Adipocyte (in vitro differentiated cells): ENCODE results near the gene RNU4-1.

Experiments used
- DNase-seq: peaks from one replicate; pipeline ENCODE4 v3.0.0-alpha.2; 2015; ENCODE audit warnings: low read depth
- H3K27me3 ChIP-seq: replicated peaks from 2 replicates; pipeline ENCODE4 v1.7.0; 2013; ENCODE audit warnings: mild to moderate bottlenecking, low read length, moderate library complexity; ENCODE audit not compliant: control insufficient read depth, insufficient read depth
- H3K36me3 ChIP-seq: 2 replicates; pipeline ENCODE4 v1.7.0; 2013; ENCODE audit warnings: low read length, mild to moderate bottlenecking, moderate library complexity; ENCODE audit not compliant: control insufficient read depth, insufficient read depth, severe bottlenecking
- H3K4me1 ChIP-seq: 2 replicates; pipeline ENCODE4 v1.7.0; 2013; ENCODE audit warnings: mild to moderate bottlenecking, low read length, moderate library complexity; ENCODE audit not compliant: control insufficient read depth, insufficient read depth
- H3K4me3 ChIP-seq: 2 replicates; pipeline ENCODE4 v1.7.0; 2013; ENCODE audit warnings: mild to moderate bottlenecking, low read length, moderate library complexity
- H3K9ac ChIP-seq: 2 replicates; pipeline ENCODE4 v1.7.0; 2013; ENCODE audit warnings: mild to moderate bottlenecking, low read length, moderate library complexity
- H3K9me3 ChIP-seq: 2 replicates; pipeline ENCODE4 v1.7.0; 2013; ENCODE audit warnings: mild to moderate bottlenecking, low read length, moderate library complexity; ENCODE audit not compliant: control insufficient read depth

RNU4-1 gene

DNA sequence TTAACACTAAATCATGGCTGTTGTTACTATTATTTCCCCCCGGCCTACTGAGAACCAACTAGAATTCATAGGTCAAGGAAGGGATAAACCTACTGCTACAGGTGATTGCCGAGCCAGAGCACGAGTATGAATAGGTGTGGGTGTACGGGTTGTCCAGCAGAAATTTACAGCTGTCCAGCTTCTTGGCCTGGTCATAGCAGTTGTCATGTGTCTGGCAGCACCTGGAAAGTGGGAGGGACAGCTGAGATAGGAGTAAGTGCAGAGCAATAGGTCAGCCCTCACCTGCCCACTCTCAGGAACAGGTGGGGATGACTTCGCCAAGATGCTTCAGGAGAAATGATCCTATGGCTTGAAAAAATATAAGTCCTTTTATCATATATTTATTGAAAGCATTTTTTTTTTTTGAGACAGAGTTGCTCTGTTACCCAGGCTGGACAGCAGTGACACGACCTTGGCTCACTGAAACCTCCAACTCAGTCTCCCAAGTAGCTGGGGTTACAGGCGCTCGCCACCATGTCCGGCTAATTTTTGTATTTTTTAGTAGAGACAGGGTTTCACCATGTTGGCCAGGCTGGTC is 31.9 kb upstream of the RNU4-1 start:
- Histone ChIP-seq H3K4me3 (no peak overlapping the region), H3K9me3 (no peaks in the 10 kb centered on the region), H3K36me3 (no peaks in the 10 kb centered on the region), H3K9ac (no peak overlapping the region), H3K4me1 (no peaks in the 10 kb centered on the region), H3K27me3 (peaks cover 3% of the 10 kb centered on the region)
- no peak for DNase-seq

DNA sequence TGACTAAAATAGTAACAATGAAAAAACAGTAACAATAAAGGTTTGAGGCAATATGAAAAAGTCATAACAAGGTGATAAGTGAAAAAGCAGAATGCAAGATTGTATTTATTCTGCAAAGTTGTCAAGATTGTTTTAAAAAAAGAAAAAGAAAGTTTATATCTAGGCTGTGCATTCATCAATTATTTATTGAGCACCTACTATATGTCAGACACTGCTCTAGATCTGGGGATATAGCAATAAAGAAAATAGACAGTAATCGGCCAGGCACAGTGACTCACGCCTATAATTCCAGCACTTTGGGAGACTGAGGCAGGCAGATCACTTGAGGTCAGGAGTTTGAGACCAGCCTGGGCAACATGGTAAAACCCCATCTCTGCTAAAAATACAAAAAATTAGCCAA is 30.7 kb upstream of the RNU4-1 start:
- DNase-seq: no peak
- Histone ChIP-seq H3K4me1 (no peaks in the 10 kb centered on the region), H3K36me3 (no peaks in the 10 kb centered on the region), H3K27me3 (peaks cover 3% of the 10 kb centered on the region), H3K4me3 (no peak overlapping the region), H3K9me3 (no peaks in the 10 kb centered on the region), H3K9ac (no peak overlapping the region)

DNA sequence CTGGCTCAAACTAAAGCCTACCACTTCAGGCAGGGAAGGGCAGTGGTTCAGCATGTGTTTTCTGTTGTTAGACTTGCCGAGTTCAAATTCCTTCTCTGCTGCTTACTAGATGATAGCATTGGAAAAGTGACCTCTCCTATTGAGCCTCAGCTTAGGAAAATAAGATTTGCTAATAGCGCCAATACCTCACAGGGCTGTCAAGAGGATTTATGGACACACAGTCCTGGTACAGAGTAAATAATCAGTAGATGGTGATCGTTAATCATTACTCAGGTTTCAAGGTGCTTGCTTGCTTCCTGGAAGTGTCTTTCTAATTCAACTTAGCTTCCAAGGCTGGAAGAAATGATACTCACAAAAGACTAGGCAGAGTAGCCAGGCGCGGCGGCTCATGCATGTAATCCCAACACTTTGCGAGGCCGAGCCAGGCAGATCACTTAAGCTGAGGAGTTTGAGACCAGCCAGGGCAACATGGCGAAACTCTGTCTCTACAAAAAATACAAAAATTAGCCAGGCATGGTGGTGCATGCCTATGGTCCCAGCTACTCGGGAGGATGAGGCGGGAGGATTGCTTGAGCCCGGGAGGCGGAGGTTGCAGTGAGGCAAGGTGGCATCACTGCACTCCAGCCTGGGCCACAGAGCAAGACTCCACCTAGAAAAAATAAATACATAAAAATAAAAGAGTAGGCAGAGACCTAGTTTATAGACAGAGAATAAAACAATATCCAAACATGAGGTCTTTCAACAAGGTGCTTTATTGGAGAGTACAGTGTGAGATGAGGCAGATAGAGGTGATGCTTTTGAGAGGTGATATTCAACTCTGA is 28.6 kb upstream of the RNU4-1 start:
- Histone ChIP-seq H3K27me3 (no peaks in the 10 kb centered on the region), H3K9me3 (no peaks in the 10 kb centered on the region), H3K9ac (no peak overlapping the region), H3K36me3 (no peaks in the 10 kb centered on the region), H3K4me3 (no peak overlapping the region), H3K4me1 (peaks cover 6% of the 10 kb centered on the region)
- DNase-seq: no peak

DNA sequence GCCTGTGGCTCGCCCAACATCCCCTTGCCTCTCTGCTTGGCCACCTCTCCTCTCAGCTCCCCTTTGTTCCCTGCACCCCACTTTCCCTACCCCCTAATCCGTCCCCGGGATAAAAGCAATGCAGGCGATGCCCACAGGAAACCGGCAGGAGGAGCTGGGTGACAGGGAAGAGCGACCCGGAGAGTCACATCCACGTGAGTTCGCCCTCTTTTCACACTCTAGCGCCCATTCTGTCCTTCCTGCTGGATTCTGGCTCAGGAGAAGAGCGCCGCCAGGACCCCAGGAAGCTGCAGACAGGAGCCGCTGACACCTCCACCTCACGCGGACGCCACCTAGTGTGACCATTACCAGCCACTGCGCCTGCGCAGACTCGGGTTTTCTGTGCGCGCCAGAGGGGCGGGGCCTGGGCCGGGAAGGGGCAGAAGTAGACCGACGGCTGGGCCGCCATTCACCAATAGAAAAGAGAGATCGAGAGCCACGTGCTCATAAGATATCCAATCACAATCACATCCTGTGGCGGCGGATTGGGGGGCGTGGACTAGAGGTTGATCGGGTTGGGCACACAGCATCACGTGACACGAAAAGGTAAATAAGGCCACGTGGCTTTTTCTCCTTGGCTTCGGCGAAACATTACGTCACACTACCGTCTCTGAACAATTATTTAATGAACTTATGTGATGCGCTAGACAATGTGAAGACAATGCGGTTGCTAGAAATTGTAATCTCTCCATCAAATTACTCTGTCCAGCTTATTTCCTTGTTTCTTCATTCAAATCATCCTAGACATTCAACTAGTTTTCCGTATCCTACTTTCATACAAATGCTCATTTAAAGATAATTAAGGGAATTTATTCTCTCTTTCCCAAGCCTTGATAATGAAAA is 24.4 kb upstream of the RNU4-1 start:
- DNase-seq: peak; percentile 100
- Histone ChIP-seq H3K9me3 (no peaks in the 10 kb centered on the region), H3K9ac (peak overlapping the region; percentile 86), H3K4me1 (peaks cover 7% of the 10 kb centered on the region), H3K36me3 (no peaks in the 10 kb centered on the region), H3K27me3 (no peaks in the 10 kb centered on the region), H3K4me3 (peak overlapping the region; percentile 95)

DNA sequence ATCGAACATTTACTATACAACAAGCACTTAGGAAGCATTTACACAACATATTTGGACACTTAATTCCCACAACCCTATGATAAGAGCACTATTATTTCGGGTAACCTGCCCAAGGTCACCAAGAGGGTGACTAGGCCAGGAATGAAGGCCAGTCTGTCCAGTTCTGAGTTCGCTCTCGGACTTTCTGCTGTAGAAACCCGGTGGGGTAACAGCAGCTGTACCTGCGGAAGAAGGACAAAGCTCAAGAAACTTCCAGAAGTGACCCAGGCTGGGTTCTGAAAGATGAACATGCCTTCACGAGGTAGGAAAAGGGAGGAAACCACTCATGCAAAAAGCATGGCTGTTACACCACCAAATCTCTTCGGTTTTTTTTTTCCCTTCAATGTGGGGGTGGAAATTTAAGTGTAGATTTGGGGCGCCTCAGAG is 23.8 kb upstream of the RNU4-1 start:
- Histone ChIP-seq H3K9me3 (no peaks in the 10 kb centered on the region), H3K9ac (peak overlapping the region; percentile 86), H3K27me3 (no peaks in the 10 kb centered on the region), H3K4me3 (peak overlapping the region; percentile 95), H3K36me3 (no peaks in the 10 kb centered on the region), H3K4me1 (peaks cover 7% of the 10 kb centered on the region)
- DNase-seq: no peak

DNA sequence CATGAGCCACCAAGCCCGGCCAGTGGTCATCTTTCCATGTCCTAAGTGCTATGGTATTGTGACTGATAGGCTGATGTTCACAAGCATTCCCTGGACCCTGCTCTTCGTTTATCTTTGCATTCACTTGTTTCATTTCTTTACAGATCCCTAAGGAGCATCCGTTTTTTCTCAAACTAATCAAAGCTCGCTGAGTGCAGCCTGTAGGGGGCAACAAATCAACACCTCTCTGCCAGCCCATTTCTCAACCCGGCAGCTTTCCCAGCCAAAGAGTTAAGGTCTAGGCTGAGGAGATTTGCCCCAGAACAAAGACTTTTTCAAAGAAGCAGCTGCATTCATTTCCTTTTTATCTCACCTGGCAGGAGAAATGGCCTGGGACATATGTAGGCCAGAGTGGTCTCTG is 21.2 kb upstream of the RNU4-1 start:
- H3K36me3 ChIP-seq: no peaks in the 10 kb centered on the region
- no peaks in the 10 kb centered on the region for H3K9me3 ChIP-seq
- no peak for DNase-seq
- H3K9ac ChIP-seq: no peak overlapping the region
- H3K4me1 ChIP-seq: peaks cover 7% of the 10 kb centered on the region
- no peaks in the 10 kb centered on the region for H3K27me3 ChIP-seq
- no peak overlapping the region for H3K4me3 ChIP-seq

DNA sequence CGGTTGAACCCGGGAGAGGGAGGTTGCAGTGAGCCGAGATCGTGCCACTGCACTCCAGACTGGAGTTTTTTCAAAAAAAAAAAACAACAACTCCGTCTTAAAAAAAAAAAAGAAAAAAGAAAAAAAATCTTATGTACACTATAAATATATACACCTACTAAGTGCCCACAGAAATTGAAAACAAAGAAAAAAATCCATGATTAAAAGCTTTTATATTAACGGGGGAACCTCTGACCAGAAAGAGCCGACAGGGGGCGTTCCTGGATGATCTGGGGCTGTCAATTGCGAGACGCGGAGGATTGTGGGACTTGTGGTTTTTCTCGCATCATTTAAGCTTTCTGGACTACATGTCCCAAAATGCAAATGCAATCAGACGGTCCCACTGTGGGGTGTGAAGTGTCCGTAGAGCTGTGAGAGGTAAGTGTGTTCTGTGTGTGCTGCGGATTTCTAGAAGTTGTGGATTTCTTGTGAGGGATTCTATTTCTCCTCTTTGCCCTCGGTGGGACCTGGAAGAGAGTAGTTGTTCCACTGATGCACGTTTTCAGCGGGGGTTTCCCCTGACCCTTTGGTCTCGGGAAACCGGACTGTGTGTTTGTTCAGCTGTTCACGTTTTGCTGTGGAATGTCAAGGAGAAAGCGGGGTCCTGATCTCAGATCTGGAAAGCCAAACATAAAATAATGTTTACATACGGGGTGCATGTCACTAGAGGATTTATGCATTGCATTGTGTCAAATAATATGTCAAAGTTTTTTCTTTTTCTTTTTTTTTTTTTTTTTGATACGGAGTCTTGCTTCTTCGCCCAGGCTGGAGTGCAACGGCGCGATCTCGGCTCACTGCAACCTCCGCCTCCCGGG is 9.2 kb upstream of the RNU4-1 start, which contains the start of gene SIRT4:
Gene SIRT4, plus strand, starts transcription at position 360 of the 854 bp plus-strand sequence. CDS start 1,241 bp downstream, outside the sequence.
- H3K27me3 ChIP-seq: no peaks in the 10 kb centered on the region
- DNase-seq: peak; percentile 98
- H3K36me3 ChIP-seq: no peaks in the 10 kb centered on the region
- H3K4me1 ChIP-seq: peaks cover 2% of the 10 kb centered on the region
- peak within 1 kb of the TSS; percentile 94 for H3K9ac ChIP-seq
- no peaks in the 10 kb centered on the region for H3K9me3 ChIP-seq
- H3K4me3 ChIP-seq: peak within 1 kb of the TSS; percentile 90

DNA sequence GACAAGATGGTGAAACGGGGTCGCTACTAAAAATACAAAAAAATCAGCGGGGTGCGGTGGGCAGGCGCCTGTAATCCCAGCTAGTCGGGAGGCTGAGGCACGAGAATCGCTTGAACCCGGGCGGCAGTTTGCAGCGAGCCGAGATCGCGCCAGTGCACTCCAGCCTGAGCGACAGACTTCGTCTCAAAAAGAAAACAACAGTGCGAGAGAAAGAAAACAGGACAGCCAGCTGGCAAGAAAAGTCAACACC is 701 bp downstream of the RNU4-1 start:
- DNase-seq: no peak

DNA sequence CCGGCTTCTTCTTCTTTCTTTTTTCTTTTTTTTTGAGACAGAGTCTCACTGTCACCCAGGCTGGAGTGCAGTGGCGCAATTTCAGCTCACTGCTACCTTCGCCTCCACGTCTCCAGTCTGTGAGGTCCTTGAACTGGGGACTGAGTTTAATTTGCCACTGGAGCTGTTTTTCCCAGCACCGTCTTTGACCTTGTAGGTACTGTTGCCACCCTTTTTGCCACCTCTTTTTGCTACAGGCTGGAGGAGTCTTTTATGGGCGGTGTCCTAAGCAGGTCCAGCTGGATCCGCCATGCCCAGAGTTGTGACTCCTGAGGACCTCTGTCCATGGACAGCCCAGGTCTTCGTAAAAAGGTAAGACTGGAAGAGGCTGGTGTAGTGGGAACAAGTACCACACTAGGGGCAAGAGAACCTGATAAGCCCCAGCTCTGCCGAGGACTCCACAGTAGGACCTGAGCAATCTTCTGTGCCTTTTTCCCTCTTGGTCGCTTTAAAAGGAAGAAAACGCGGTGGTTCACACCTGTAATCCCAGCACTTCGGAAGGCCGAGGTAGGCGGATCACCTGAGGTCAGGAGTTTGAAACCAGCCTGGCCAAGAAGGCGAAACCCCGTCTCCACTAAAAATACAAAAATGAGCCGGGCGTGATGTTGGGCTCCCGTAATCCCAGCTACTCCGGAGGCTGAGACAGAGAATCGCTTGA is 2.3 kb downstream of the RNU4-1 start:
- DNase-seq: peak; percentile 24
- H3K4me3 ChIP-seq: peak overlapping the region; percentile 63

More for the DNA sequence above, 701 bp downstream of the RNU4-1 start:
- H3K36me3 ChIP-seq: no peaks in the 10 kb centered on the region
- no peaks in the 10 kb centered on the region for H3K27me3 ChIP-seq
- H3K9me3 ChIP-seq: no peaks in the 10 kb centered on the region
- peaks cover 7% of the 10 kb centered on the region for H3K4me1 ChIP-seq
- H3K4me3 ChIP-seq: peak overlapping the region; percentile 84
- peak overlapping the region; percentile 98 for H3K9ac ChIP-seq

DNA sequence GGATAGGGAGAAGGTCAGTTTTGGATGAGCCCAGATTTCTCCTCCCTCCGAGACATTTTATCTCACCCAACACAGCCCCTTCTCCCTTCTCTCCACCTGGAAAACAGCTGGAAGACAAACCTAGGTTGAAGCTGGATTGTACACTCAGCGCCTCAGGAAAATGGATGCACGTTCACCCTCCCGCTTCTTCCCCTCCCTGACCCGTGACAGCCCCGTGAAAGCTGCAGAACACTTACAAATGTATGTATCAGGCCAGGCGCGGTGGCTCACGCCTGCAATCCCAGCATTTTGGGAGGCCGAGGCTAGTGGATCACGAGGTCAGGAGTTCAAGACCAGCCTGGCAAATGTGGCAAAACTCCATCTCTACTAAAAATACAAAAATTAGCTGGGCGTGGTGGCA is 5.5 kb downstream of the RNU4-1 start:
- no peaks in the 10 kb centered on the region for H3K9me3 ChIP-seq
- DNase-seq: no peak

More for the DNA sequence above, 2.3 kb downstream of the RNU4-1 start:
- Histone ChIP-seq H3K9ac (peak overlapping the region; percentile 98), H3K36me3 (no peaks in the 10 kb centered on the region), H3K4me1 (peaks cover 12% of the 10 kb centered on the region), H3K27me3 (no peaks in the 10 kb centered on the region), H3K9me3 (no peaks in the 10 kb centered on the region)

More for the DNA sequence above, 5.5 kb downstream of the RNU4-1 start:
- no peaks in the 10 kb centered on the region for H3K36me3 ChIP-seq
- no peaks in the 10 kb centered on the region for H3K27me3 ChIP-seq
- no peak overlapping the region for H3K9ac ChIP-seq
- no peak overlapping the region for H3K4me3 ChIP-seq
- H3K4me1 ChIP-seq: peaks cover 12% of the 10 kb centered on the region
